UCSD-AML1 (cell line): ENCODE measurements around the gene CCIN.
"Not testable (repeated sequence)": the region's sequence is repeated elsewhere in the genome, so short reads cannot be mapped to it uniquely, and the experiment has no call there.

Source experiments
- DNase-seq: peaks from one replicate; lab custom pipeline; 2025; ENCODE audit not compliant: unreplicated experiment; lab: John Stamatoyannopoulos, UW

The CCIN gene

GRCh38 chr9:36158122-36158521, 11.1 kb upstream of the CCIN start:
- no peak for DNase-seq

DNA sequence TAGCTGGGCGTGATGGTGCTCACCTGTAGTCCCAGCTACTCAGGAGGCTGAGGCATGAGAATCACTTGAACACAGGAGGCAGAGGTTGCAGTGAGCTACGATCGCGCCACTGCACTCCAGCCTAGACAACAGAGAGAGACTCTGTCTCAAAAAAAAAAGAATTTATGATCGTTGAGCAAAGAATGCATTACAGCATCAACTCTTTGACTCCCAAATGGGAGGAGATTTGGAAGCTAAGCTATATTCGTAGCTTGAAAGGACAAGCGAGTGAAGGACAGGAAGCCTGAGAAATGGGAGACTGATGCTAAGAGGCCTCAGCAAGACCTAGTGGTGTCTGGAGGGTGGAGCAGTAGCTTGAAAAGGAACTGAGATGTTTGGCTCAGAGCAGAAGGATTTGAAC, 10.3 kb upstream of the CCIN start:
- no peak for DNase-seq

DNA sequence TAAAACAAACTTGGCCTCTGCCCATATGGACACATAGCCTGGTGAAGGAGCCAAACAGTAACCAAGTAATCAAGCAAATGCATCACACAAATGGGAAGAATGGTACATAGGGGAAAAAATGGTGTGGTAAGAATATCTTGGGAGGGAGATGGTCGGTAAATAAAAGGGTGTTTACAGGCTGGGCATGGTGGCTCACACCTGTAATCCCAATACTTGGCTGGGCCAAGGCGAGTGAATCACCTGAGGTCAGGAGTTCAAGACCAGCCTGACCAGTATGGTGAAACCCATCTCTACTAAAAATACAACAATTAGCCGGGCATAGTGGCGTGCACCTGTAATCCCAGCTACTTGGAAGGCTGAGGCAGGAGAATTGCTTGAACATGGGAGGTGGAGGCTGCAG, 9.7 kb upstream of the CCIN start:
- DNase-seq, result not testable (repeated sequence)

GRCh38 chr9:36160126-36160525, 9.1 kb upstream of the CCIN start:
- not testable (repeated sequence) for DNase-seq

DNA sequence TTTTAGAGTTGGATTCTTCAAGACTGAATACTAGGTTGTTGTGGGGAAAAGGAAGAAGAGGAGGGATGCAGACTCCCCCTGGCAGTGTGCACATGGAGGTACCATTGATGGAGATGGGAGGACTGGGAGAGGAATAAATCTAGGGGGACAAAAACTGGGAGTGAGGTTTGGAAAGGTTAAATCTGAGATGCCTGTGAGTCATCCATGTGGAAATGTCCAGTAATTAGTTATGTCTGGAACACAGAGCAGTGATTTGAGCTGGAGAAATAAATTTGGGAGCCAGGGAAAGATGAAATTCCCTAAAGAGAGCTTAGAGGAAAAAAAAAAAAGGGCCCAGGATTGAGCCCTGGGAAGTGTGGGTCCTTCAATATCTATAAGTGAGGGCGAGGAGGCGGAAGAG, 8.0 kb upstream of the CCIN start:
- DNase-seq, result no peak

DNA sequence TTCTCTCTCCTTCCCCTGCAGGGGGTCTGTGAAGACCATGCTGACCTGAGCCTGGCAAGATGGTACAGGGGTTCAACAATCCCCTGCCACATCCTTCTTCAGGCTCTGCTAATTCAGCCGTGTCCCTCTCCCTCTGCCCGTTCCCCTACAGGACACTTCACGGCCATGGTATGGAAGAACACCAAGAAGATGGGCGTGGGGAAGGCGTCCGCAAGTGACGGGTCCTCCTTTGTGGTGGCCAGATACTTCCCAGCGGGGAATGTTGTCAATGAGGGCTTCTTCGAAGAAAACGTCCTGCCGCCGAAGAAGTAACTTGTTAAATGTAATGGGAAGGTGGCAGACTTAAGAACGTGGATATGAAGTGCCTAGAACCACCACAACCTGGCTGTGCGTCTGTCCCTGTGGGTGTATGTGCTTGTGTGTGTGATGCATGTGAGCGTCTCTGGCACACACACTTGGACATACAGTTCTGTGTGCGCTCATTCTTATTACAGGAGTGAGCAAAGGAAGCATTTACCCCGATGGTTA, 6.9 kb upstream of the CCIN start:
- DNase-seq, result no peak

DNA sequence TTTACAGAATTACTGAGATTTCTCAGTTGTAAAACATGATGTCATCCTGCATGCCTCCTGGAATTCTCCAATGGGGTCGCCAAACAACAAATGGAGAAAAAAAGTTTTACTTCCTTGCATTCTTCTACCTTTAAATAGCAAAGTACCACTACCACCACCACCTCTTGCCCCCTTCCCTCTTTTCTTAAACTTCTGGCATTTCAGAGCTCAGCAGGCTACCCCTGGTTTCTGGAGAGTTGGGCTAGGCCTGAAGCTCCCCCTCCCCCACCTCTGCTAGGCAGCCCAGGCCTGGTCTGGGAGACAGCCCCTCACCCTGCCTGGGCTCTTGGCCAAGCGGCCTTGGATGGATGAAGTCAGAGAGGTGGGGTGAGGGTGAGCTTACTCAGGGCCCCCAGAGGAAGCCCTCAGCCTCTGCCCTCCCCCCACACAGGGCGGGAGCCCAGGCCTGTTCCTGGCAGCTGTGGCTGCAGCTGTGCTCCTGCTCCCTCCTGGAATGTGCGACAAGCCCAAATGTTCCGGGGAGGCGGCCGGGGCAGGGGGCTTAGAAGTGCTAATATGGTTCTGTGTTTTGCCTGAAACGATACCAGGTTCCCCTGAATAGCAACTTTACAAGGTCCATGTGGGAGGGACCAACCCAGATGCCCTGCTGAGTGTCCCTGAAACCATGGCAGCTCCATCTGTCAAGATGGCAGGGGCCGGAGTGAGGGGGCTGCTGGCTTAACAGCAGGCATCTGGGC, 6.0 kb upstream of the CCIN start:
- DNase-seq, result no peak

GRCh38 chr9:36163786-36164170, 5.4 kb upstream of the CCIN start:
- no peak for DNase-seq

- no peak for DNase-seq
Measured at GRCh38 chr9:36164372-36164771, 4.8 kb upstream of the CCIN start.

DNA sequence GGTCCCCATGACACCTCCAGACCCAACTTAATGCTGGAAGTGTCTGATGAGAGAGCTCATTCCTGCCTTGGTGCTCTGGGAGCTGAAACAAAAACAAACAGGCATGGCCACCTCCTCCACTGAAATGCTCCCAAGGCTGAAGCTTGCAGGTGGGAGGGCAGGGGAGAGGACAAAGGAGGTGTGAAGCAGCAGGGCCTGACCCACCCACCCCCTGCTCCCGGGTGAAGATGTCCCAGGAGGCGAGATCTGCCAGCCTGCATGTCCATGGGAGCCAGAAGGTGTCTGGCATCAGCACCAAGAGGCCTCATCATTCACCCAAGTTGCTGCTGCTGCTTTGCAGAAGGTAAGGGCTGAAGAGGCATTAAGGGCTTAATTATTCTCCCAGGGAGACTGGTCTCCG, 4.2 kb upstream of the CCIN start:
- no peak for DNase-seq

- DNase-seq, result no peak
Measured at GRCh38 chr9:36165826-36166167, 3.4 kb upstream of the CCIN start.

GRCh38 chr9:36166168-36166927, 2.8 kb upstream of the CCIN start:
- peak; percentile 83 for DNase-seq

DNA sequence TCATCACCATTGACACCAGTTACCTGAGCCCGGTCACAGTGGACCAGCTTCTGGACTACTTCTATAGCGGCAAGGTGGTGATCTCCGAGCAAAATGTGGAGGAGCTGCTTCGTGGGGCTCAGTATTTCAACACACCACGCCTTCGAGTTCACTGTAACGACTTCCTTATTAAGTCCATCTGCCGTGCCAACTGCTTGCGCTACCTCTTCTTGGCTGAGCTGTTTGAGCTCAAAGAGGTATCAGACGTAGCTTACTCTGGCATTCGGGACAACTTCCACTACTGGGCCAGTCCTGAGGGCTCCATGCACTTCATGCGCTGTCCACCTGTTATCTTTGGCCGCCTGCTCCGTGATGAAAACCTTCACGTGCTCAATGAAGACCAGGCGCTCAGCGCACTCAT, 520 bp downstream of the CCIN start:
- no peak for DNase-seq

DNA sequence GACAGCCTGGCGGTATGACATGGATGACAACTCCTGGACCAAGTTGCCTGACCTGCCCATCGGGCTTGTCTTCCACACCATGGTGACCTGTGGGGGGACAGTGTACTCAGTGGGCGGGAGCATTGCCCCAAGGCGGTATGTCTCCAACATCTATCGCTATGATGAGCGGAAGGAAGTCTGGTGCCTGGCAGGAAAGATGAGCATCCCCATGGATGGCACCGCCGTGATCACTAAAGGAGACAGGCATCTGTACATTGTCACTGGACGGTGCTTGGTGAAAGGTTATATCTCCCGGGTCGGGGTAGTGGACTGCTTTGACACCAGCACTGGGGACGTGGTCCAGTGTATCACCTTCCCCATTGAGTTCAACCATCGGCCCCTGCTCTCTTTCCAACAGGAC, 1.3 kb downstream of the CCIN start:
- no peak for DNase-seq

DNA sequence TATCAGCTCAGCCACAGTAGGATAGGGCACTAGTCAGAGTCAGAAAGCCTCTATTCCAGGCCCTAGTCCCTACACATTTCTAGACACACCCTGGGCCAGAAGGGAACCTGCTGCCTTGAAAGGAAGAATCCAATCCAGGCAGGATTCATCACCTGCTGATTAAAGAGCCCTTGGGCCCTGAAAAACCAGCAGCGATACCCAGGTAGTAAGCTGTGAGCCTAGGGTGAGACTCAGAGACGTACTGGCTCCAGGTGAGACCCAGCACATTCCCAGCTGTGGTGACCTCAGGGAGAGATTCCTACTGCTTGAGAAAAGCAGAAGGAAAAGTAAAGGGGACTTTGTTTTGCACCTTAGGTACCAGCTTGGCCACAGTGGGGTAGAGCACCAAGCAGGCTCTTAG, 4.7 kb downstream of the CCIN start:
- DNase-seq, result no peak

GRCh38 chr9:36174271-36174670, 5.1 kb downstream of the CCIN start:
- no peak for DNase-seq

GRCh38 chr9:36174731-36175130, 5.5 kb downstream of the CCIN start:
- DNase-seq, result no peak

DNA sequence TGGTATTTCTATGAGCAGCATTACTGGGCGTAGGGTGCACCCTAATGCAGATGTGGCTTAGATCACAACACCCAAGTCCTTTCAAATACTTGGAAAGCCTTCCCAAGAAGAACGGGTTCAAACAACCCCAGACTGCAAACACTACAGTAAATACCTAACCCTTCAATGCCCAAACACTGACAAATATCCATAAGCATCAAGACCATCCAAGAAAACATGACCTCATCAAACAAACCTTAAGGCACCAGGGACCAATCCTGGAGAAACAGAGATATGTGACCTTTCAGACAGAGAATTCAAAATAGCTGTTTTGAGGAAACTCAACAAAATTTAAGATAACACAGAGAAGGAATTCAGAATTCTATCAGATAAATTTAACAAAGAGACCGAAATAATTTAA, 6.0 kb downstream of the CCIN start:
- not testable (repeated sequence) for DNase-seq

- not testable (repeated sequence) for DNase-seq
Measured at GRCh38 chr9:36176496-36176895, 7.3 kb downstream of the CCIN start.

DNA sequence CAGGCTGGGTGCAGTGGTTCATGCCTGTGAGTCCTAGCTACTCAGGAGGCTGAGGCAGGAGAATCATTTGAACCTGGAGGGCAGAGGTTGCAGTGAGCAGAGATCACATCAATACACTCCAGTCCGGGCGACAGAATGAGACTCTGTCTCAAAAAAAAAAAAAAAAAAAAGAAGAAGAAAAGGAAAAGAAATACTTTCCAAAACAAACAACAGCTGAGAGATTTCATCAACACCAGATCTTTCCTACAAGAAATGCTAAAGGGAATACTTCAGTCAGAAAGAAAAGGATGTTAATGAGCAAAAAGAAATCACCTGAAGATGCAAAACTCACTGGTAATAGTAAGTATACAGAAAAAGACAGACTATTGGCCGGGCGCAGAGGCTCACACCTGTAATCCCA, 8.4 kb downstream of the CCIN start:
- DNase-seq, result no peak

DNA sequence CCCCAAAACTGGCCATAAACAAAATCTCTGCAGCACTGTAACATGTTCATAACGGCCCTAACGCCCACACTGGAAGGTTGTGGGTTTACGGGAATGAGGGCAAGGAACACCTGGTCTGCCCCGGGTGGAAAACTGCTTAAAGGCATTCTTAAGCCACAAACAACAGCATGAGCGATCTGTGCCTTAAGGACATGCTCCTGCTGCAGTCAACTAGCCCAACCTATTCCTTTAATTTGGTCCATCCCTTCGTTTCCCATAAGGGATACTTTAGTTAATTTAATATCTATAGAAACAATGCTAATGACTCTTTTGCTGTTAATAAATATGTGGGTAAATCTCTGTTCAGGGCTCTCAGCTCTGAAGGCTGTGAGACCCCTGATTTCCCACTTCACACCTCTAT, 11.1 kb downstream of the CCIN start:
- not testable (repeated sequence) for DNase-seq

DNA sequence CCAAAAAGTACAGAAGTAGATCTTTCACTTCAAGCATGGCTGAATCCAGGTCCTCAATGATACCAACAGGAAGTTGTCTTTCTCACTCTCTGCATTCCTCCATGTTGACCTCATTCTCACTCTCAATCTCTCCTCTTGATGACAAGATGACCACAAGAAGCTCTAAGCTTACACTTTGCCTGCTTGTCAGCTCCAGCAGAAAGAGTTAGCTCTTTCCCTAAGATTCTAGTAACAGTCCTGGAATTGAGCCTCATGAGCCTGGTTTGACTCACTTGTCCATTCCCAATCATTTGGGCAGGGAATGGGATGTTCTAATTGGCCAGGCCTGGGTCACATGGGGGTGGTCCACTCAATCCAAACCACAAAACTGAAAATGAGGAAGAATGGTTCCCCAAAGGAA, 18.2 kb downstream of the CCIN start:
- DNase-seq, result no peak

GRCh38 chr9:36188212-36188611, 19.0 kb downstream of the CCIN start:
- DNase-seq, result no peak
